HepG2 (cell line): ENCODE data around the gene TTBK2. TPM values are rescaled to one million over a fixed set of nuclear protein-coding genes. Genes with fewer than 3 reads are reported as not detected.
A peak's percentile ranks its signal among the peaks of the same experiment; 100 is the strongest.

ENCODE experiments used
- ATAC-seq: fragments of 200-7000 bp; cut with Tn5 transposase; 3 replicates; pipeline ENCODE4 v1.9.1; 2020; ENCODE audit warnings: mild to moderate bottlenecking, moderate library complexity
- Bru-seq: library from RNA; stranded (reverse); fragments of 400-500 nt; gene quantifications from one replicate; lab custom pipeline; 2021; lab: Mats Ljungman, UMichigan
- BruChase-seq, 2 experiments: library from RNA; stranded (reverse); fragments of 400-500 nt; gene quantifications; one replicate each; lab custom pipeline; 2021; lab: Mats Ljungman, UMichigan
- BruUV-seq: library from RNA; stranded (reverse); fragments of 400-500 nt; replicated peaks from 2 replicates; lab custom pipeline; 2021; lab: Mats Ljungman, UMichigan
- CTCF ChIA-PET: fragments of 300-600 bp; formaldehyde crosslinking; extraction: SDS; loops from one replicate; lab custom pipeline; 2021; ENCODE audit warnings: low total read pairs, inconsistent platforms, low intra/inter-chr PET ratio; lab: Yijun Ruan, JAX
- POLR2A ChIA-PET: fragments of 350-600 bp; sonication (Branson Sonifier 250); formaldehyde crosslinking; loops from one replicate; lab custom pipeline; 2020; ENCODE audit warnings: antibody characterized with exemption, inconsistent platforms; lab: Yijun Ruan, JAX
- DNase-seq: peaks from one replicate; pipeline ENCODE4 v3.0.0-alpha.2; 2015; ENCODE audit warnings: low spot score
- FAIRE-seq: peaks from 3 replicates; lab custom pipeline; 2011; peaks lifted over from hg19 to GRCh38; lab: Jason Lieb, UNC
- H2AFZ ChIP-seq: one replicate; pipeline ENCODE4 v1.6.1; 2011; ENCODE audit warnings: low read length, inconsistent platforms
- H3K27ac ChIP-seq: fragments of 300-600 bp; 3 replicates; pipeline ENCODE4 v1.8.0; 2011; ENCODE audit warnings: mixed run types, mild to moderate bottlenecking, mixed read lengths, low read length, inconsistent platforms; ENCODE audit not compliant: insufficient read depth; ENCODE audit errors: extremely low read length
- H3K27me3 ChIP-seq, 2 experiments: fragments of 200-600 bp in 1 of 2; 2 replicates in 1 of 2; 3 replicates in 1 of 2; pipeline versions ENCODE4 v1.6.0 to v1.8.0; 2011; ENCODE audit warnings: low read length in 2 of 2, mild to moderate bottlenecking in 2 of 2, moderate library complexity in 2 of 2, inconsistent platforms in 1 of 2; ENCODE audit not compliant: insufficient read depth in 2 of 2, control insufficient read depth in 1 of 2
- H3K36me3 ChIP-seq, 2 experiments: fragments of 200-600 bp in 1 of 2; replicated peaks in 1 of 2; 2 replicates in 1 of 2; 3 replicates in 1 of 2; pipeline versions ENCODE4 v1.5.1 to v1.8.0; 2011; ENCODE audit warnings: low read length in 2 of 2, inconsistent platforms in 1 of 2; ENCODE audit not compliant: insufficient read depth in 2 of 2, control insufficient read depth in 1 of 2
- H3K4me1 ChIP-seq: 2 replicates; pipeline ENCODE4 v1.5.1; 2012; ENCODE audit warnings: low read length, inconsistent platforms; ENCODE audit not compliant: insufficient read depth
- H3K4me2 ChIP-seq: 2 replicates; pipeline ENCODE4 v1.6.0; 2011; ENCODE audit warnings: low read depth, low read length, inconsistent platforms
- H3K4me3 ChIP-seq, 3 experiments: fragments of 200-600 bp in 1 of 3; sonication (generic), shearing (Covaris generic) in 1 of 3; replicated peaks in 1 of 3; 2 replicates each; pipeline ENCODE4 v1.5.1; 2011 to 2016; ENCODE audit warnings: low read length in 3 of 3, inconsistent platforms in 2 of 3, low read depth in 2 of 3, mild to moderate bottlenecking in 2 of 3, control low read depth in 1 of 3, mixed read lengths in 1 of 3; ENCODE audit not compliant: insufficient read depth in 1 of 3
- H3K79me2 ChIP-seq: one replicate; pipeline ENCODE4 v1.6.1; 2011; ENCODE audit warnings: low read length, inconsistent platforms; ENCODE audit not compliant: insufficient read depth
- H3K9ac ChIP-seq: 2 replicates; pipeline ENCODE4 v1.6.0; 2011; ENCODE audit warnings: mild to moderate bottlenecking, low read depth, low read length, inconsistent platforms; ENCODE audit not compliant: insufficient read depth
- H3K9me3 ChIP-seq: 2 replicates; pipeline ENCODE4 v1.5.1; 2012; ENCODE audit warnings: mild to moderate bottlenecking, low read length
- H4K20me1 ChIP-seq: 2 replicates; pipeline ENCODE4 v1.6.0; 2011; ENCODE audit warnings: inconsistent platforms, mild to moderate bottlenecking, low read length, moderate library complexity; ENCODE audit not compliant: insufficient read depth
- AKAP8 ChIP-seq: sonication (generic); formaldehyde crosslinking; IDR thresholded peaks from 2 replicates; pipeline ENCODE4 v1.5.1; 2020; ENCODE audit warnings: mild to moderate bottlenecking, missing genetic modification reagents
- CREB1 ChIP-seq, 2 experiments: fragments of 450-650 bp in 1 of 2; IDR thresholded peaks; 2 replicates each; pipeline ENCODE4 v1.6.1; 2016 to 2017; ENCODE audit warnings: control low read depth in 1 of 2, mild to moderate bottlenecking in 1 of 2, missing compliant biosample characterization in 1 of 2, missing genetic modification characterization in 1 of 2
- GMEB2 ChIP-seq: IDR thresholded peaks from 2 replicates; pipeline ENCODE4 v1.6.1; 2016; ENCODE audit warnings: missing biosample characterization, missing genetic modification reagents, low read depth
- HNRNPUL1 ChIP-seq: fragments of 200-400 bp; formaldehyde crosslinking; IDR thresholded peaks from 2 replicates; pipeline ENCODE4 v1.6.1; 2017; ENCODE audit warnings: low read depth, mild to moderate bottlenecking, low read length, moderate library complexity
- KMT2A ChIP-seq: sonication (generic); formaldehyde crosslinking; IDR thresholded peaks from 2 replicates; pipeline ENCODE4 v1.4.0; 2020; ENCODE audit warnings: missing genetic modification reagents
- KMT2B ChIP-seq: IDR thresholded peaks from 2 replicates; pipeline ENCODE4 v1.6.1; 2016; ENCODE audit warnings: missing genetic modification reagents, missing compliant biosample characterization
- ZBTB10 ChIP-seq: sonication (generic); formaldehyde crosslinking; IDR thresholded peaks from 2 replicates; pipeline ENCODE4 v1.4.0; 2020; ENCODE audit warnings: missing genetic modification reagents, borderline replicate concordance
- ZNF160 ChIP-seq: sonication (generic); formaldehyde crosslinking; IDR thresholded peaks from 2 replicates; pipeline ENCODE4 v1.8.0; 2022; ENCODE audit warnings: mild to moderate bottlenecking, inconsistent platforms, missing genetic modification reagents
- ZNF326 ChIP-seq: sonication (generic); formaldehyde crosslinking; IDR thresholded peaks from 2 replicates; pipeline ENCODE4 v1.4.0; 2020; ENCODE audit warnings: missing genetic modification reagents, borderline replicate concordance
- WGBS: methylation state at CpG from one replicate; pipeline ENCODE4 v1.1.6; 2017; ENCODE audit warnings: low lambda C conversion rate; 5-methylcytosine and 5-hydroxymethylcytosine counted together
- in situ Hi-C: cut with HindIII; loops from 2 replicates; pipeline ENCODE4 v1.10.0; 2017; ENCODE audit warnings: low pct_unique_long_range_greater_than_20kb; ENCODE audit not compliant: extremely low pct_ligation_motif_present
- intact Hi-C: fragments of 100-400 bp; cut with micrococcal nuclease; formaldehyde crosslinking; loops from one replicate; pipeline ENCODE4 v1.10.0; 2022; ENCODE audit not compliant: unreplicated experiment
- long read RNA-seq, 2 experiments: library from RNA in 1 of 2; library from polyadenylated mRNA in 1 of 2; stranded (forward) in 1 of 2; unstranded in 1 of 2; transcript quantifications; one replicate each; pipeline ENCODE4 v2.0.0, GENCODE V29; 2019 to 2022
- polyA minus RNA-seq, 3 experiments: library from RNA; depleted of rRNA, polyadenylated mRNA; stranded (reverse); fragments of >200 nt; gene quantifications; 2 replicates each; pipeline ENCODE4 v1.2.3, GENCODE V29; 2011; ENCODE audit warnings: low replicate concordance in 1 of 3
- polyA plus RNA-seq, 8 experiments: library from polyadenylated mRNA; depleted of rRNA in 3 of 8; stranded (reverse) in 7 of 8; unstranded in 1 of 8; fragments of >200 nt; fragmentation: Illumina TruSeq in 4 of 8; extraction: Trizol in 4 of 8; gene quantifications; 2 replicates each; pipeline versions ENCODE4 v1.2.1 to v1.2.3, GENCODE V29; 2011 to 2016; ENCODE audit warnings: low read depth in 4 of 8, missing spikeins in 1 of 8, mixed read lengths in 1 of 8; ENCODE audit not compliant: insufficient read depth in 1 of 8
- total RNA-seq, 5 experiments: library from RNA; depleted of rRNA; stranded (reverse); fragments of >200 nt; fragmentation: Illumina TruSeq; extraction: Trizol; gene quantifications; 2 replicates each; pipeline ENCODE4 v1.2.3, GENCODE V29; 2016; ENCODE audit warnings: low read depth in 1 of 5
- TF ChIP-seq, protein P1 (sequence below): IDR thresholded peaks from 2 replicates; pipeline ENCODE4 v1.6.1; 2016; ENCODE audit warnings: control low read depth

Gene TTBK2
- total RNA-seq (2016; rRNA removed; fragmentation: Illumina TruSeq; extraction: Trizol): 7.4 and 8.1 TPM in 2 replicates
- total RNA-seq (2016; cell fraction: cytosol; rRNA removed; fragmentation: Illumina TruSeq; extraction: Trizol; ENCODE audit: low read depth): 10.3 and 10.5 TPM in 2 replicates
- 5.8 and 7.2 TPM in 2 replicates for total RNA-seq (2016; cell fraction: insoluble cytoplasmic fraction; rRNA removed; fragmentation: Illumina TruSeq; extraction: Trizol)
- total RNA-seq (2016; cell fraction: membrane; rRNA removed; fragmentation: Illumina TruSeq; extraction: Trizol): 6.2 and 6.4 TPM in 2 replicates
- total RNA-seq (2016; cell fraction: nucleus; rRNA removed; fragmentation: Illumina TruSeq; extraction: Trizol): 6.8 and 8.9 TPM in 2 replicates
- 4.4 and 5.1 TPM in 2 replicates for polyA plus RNA-seq (2011; rRNA removed)
- polyA plus RNA-seq (2011; cell fraction: cytosol; rRNA removed): 2.4 and 3.1 TPM in 2 replicates
- 4.7 and 6.9 TPM in 2 replicates for polyA plus RNA-seq (2011; cell fraction: nucleus; rRNA removed)
- polyA plus RNA-seq (2012): 4.4 and 5.3 TPM in 2 replicates
- 0.53 and 0.82 TPM in 2 replicates for polyA plus RNA-seq (2016; cell fraction: cytosol; fragmentation: Illumina TruSeq; extraction: Trizol; ENCODE audit: low read depth)
- polyA plus RNA-seq (2016; cell fraction: insoluble cytoplasmic fraction; fragmentation: Illumina TruSeq; extraction: Trizol; ENCODE audit: low read depth): 3.4 TPM in 2 replicates
- polyA plus RNA-seq (2016; cell fraction: membrane; fragmentation: Illumina TruSeq; extraction: Trizol; ENCODE audit: low read depth): 0.77 and 0.86 TPM in 2 replicates
- 6.9 and 7.0 TPM in 2 replicates for polyA plus RNA-seq (2016; cell fraction: nucleus; fragmentation: Illumina TruSeq; extraction: Trizol; ENCODE audit: insufficient read depth, low read depth)
- polyA minus RNA-seq (2011; rRNA and poly(A)+ RNA removed; ENCODE audit: low replicate concordance): 6.1 and 12.9 TPM in 2 replicates
- 5.7 and 8.7 TPM in 2 replicates for polyA minus RNA-seq (2011; cell fraction: cytosol; rRNA and poly(A)+ RNA removed)
- polyA minus RNA-seq (2011; cell fraction: nucleus; rRNA and poly(A)+ RNA removed): 9.5 and 13.6 TPM in 2 replicates
- percentile 54 among the genes with signal in this experiment for Bru-seq, nascent RNA
- BruChase-seq, experiment 1, labeled RNA remaining after a 6-hour chase: percentile 67 among the genes with signal in this experiment
- percentile 59 among the genes with signal in this experiment for BruChase-seq, experiment 2, labeled RNA remaining after a 2-hour chase
- long read RNA-seq, experiment 1, partial matches to known transcripts: 0 of 2 reads
- long read RNA-seq, experiment 1, other reads (novel, unspliced or antisense): 2 of 2 reads
- long read RNA-seq, experiment 2, partial matches to known transcripts: 0 of 18 reads
- long read RNA-seq, experiment 2, other reads (novel, unspliced or antisense): 17 of 18 reads

DNA sequence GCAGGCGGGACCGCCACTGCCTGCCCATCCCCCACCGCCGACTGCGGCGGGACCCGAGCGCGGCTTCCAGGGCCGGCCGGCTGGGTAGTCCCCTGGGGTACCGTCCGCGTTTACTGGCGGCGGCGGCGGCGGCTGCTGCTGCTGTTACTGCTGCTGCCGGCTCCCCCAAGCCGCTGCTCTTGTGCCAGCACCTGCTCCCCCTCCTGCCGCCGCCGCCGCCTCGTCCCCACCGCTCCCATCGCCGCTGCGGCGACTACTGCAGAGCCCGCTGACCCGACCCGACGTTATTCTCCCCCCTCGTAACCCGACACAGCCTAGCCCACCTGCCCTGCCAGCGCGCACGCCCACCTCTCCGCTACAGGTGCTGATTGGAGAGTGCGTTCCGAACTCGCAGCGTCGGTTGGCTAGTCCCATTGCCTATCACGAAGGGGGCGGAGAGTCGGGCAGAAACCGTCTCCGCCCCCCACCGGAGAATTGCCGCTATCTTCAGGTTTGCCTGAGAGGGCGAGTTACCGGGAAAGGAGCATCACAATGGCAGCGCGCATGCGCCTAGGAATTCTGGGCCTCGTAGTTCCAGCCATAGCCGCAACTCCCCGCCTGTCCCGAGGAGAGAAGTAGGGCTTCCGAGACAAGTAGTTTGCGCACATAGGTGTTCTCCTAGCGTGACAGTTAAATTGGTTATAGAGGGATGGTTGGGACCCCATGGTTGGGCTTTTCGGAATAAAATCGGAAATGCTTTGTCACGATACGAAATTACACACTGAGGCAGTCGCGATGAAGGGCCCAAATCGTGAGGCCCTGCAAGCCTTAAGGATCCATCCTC is at the start of gene TTBK2:
Gene TTBK2, minus strand, starts transcription at position 260 of the 823 bp plus-strand sequence. CDS start 42,161 bp downstream, outside the sequence.
- Histone ChIP-seq H3K9me3 (no peaks in the 10 kb centered on the region), H3K4me3 (peak within 1 kb of the TSS; percentile 80 to 94 (median 82)), H3K27me3 (no peaks in the 10 kb centered on the region; a peak in 1 of 5 replicates), H3K36me3 (no peaks in the 10 kb centered on the region), H3K27ac (peak within 1 kb of the TSS; percentile 57), H2AFZ (peak within 1 kb of the TSS; percentile 89), H3K9ac (peak within 1 kb of the TSS; percentile 76), H3K4me1 (peaks cover 24% of the 10 kb centered on the region), H3K79me2 (peaks cover 35% of the 10 kb centered on the region), H3K4me2 (peak within 1 kb of the TSS; percentile 86), H4K20me1 (peaks cover 5% of the 10 kb centered on the region; the same call in 1 of the 2 replicates)
- intact Hi-C loops (loop anchor here (10.0 kb wide), 1 partner anchor 126 kb away; no protein-coding TSS in a partner anchor), in situ Hi-C loops (loop anchor here (5.0 to 10.0 kb wide), 2 partner anchors 116 to 183 kb away; partner anchors contain the start of gene CDAN1)
- ATAC-seq (peak; percentile 99), FAIRE-seq (peak; percentile 99), DNase-seq (peak; percentile 96)
- CTCF ChIA-PET: no interaction called here
- POLR2A ChIA-PET: no interaction called here
- no TSS peak for BruUV-seq
- WGBS: 0% methylated on average over 11 of the region's 72 CpGs
- peak; percentile 44; the same call in 1 of the 2 replicates for TF ChIP-seq GMEB2 (CRISPR knock-in tag)
- TF ChIP-seq, protein P1, sequence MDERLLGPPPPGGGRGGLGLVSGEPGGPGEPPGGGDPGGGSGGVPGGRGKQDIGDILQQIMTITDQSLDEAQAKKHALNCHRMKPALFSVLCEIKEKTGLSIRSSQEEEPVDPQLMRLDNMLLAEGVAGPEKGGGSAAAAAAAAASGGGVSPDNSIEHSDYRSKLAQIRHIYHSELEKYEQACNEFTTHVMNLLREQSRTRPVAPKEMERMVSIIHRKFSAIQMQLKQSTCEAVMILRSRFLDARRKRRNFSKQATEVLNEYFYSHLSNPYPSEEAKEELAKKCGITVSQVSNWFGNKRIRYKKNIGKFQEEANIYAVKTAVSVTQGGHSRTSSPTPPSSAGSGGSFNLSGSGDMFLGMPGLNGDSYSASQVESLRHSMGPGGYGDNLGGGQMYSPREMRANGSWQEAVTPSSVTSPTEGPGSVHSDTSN (CRISPR knock-in tag): peak; percentile 98
- no peak for TF ChIP-seq HNRNPUL1
- peak; percentile 87 for TF ChIP-seq KMT2A (CRISPR knock-in tag)
- TF ChIP-seq ZBTB10 (CRISPR knock-in tag): no peak
- no peak for TF ChIP-seq AKAP8 (CRISPR knock-in tag)
- TF ChIP-seq ZNF326 (CRISPR knock-in tag): no peak
- peak; percentile 91 for TF ChIP-seq KMT2B (CRISPR knock-in tag)
- peak; percentile 87 for TF ChIP-seq CREB1 (IDR thresholded peaks at IDR 0.05)
- peak; percentile 90 for TF ChIP-seq CREB1 (CRISPR knock-in tag; IDR thresholded peaks at IDR 0.05)
- TF ChIP-seq ZNF160 (CRISPR knock-in tag): peak; percentile 54; the same call in 1 of the 2 replicates
